Inferior parietal cortex (tissue), 1 donor: ENCODE results near the gene VAT1.
"Not testable (repeated sequence)": the region's sequence is repeated elsewhere in the genome, so short reads cannot be mapped to it uniquely, and the experiment has no call there.

Experiments
- DNase-seq: peaks from one replicate; pipeline ENCODE4 v3.0.0-alpha.2; 2016; ENCODE audit errors: extremely low spot score

Gene VAT1

DNA sequence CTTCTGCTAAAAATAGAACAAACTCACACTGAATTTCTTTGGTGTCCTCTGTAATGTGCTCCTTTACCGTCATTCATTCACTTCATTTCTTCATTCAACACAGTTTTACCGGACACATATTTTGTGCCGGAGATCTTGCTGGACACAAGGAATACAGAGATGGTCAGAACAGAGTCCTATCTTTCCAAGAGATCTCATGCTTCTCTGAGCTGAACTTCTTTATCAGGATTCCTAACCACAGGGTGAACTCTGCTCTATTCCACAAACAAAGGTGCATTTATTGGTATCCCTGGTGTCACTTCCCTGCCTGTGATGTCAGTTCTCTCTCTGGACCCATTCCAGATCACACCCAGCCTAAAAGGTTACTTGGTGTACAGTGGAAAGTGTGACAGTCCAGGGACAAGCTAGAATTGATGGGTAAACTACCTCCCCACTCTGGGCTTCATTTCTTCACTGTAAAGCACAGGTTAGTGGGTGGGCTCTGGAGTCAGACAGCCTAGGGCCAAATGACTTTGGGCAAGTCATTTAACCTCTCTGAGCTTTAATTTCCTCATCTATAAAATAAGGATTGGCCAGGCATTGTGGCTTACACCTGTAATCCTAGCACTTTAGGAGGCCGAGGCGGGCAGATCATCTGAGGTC is 11.4 kb downstream of the VAT1 start:
- DNase-seq, result no peak

DNA sequence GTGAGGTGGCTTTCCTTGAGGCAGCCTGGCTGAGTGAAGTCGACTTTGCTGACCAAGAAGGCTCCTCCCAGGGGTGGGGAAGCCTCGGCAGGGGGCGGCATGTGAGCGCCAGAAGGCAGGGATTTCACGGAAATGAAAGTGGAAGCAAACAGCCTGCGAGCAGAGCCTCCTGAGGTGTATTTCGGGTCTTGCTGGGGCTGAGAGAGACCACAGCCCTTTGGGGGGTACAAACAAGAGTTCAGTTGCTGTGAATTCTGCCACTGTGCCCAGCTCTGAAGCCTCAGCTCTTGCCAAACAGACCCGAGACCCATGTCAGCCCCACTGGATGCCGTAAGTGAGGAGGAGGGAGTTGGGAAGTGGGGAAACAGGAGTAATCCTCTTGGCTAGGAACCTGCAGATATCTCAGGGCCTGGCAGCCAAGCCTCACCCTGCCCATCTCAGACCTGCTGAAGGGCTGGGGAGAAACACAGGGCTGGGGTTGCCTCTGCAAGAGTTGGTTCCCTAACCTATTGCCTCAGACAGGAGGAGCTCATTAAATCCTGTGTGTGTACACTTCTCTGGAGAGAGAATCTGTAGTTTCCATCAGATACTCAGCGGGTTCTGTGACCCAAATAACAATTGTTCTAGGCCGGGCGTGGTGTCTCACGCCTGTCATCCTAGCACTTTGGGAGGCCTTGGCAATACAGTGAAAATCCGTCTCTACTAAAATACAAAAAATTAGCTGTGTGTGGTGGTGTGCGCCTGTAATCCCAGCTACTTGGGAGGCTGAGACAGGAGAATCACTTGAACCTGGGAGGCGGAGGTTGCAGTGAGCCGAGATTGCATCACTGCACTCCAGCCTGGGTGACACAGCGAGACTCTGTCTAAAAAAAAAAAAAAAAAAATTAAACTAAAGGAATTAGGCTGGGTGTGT is 15.3 kb downstream of the VAT1 start, which contains the start of gene IFI35:
Gene IFI35 (plus strand): TSS at position 146 of the 913 bp plus-strand sequence. CDS start 164 bp downstream, at position 310.
- DNase-seq, result peak; percentile 68

DNA sequence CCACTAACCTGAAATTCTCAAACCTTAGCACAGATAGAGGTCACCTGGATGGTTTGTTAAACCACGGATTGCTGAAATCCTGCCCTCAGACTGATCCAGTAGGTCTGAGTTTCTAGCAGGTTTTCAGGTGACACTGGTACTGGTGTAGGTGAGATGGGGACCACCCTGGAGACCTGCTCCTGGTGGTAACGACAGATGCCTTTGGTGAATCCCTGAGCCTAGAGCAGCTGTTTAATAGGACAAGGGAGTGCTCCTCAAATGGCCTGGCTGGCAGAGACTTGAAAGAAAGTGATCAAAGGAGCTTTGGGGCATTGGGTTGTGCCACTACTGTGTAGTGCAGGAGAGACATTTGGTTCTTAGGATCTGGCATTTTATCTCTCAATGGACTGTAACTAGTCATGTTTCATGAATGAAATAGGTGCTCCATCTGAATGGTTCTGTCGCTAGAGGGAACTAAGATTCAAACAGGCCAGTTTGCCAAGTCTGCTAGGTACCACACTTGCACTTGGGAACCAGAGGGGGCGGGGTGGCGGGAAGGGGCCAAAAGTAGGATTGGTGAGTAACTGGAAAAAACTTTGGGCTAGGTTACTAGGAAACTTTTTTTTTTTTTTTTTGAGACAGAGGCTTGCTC is 18.5 kb downstream of the VAT1 start:
- DNase-seq, result no peak

DNA sequence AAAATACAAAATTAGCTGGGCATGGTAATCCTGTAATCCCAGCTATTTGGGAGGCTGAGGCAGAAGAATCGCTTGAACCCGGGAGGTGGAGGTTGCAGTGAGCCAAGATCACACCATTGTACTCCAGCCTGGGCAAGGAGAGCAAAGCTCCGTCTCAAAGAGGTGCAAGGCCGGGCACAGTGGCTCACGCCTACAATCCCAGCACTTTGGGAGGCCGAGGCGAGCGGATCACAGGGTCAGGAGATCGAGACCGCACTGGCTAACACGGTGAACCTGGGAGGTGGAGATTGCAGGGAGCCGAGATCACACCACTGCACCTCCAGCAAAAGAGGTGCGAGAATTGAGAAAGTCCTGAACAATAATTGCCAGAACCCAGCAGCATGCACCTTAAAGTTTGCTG is 21.3 kb downstream of the VAT1 start:
- DNase-seq, result not testable (repeated sequence)

DNA sequence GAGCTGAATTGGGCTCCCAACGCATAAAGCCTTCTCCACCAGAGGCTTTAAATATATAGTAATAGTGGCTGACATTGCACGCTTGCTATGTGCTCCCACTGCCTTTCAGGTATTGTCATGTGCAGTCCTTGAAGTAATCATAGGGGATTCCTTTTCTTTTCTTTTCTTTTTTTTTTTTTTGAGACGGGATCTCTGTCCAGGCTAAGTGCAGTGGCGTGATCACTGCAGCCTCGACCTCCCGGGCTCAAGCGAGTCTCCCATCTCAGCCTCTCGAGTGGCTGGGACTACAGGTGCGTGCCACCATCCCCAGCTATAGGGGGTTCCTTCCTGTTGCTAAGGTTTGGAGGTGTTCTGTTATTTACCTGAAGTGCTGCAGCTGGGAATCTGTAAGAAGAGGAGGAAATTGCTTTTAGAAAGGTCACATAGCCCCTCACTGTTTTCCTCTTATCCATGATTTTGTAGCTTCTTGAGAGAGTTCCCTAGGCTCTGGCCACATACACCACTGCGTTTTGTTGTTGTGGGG is 23.1 kb downstream of the VAT1 start:
- no peak for DNase-seq

DNA sequence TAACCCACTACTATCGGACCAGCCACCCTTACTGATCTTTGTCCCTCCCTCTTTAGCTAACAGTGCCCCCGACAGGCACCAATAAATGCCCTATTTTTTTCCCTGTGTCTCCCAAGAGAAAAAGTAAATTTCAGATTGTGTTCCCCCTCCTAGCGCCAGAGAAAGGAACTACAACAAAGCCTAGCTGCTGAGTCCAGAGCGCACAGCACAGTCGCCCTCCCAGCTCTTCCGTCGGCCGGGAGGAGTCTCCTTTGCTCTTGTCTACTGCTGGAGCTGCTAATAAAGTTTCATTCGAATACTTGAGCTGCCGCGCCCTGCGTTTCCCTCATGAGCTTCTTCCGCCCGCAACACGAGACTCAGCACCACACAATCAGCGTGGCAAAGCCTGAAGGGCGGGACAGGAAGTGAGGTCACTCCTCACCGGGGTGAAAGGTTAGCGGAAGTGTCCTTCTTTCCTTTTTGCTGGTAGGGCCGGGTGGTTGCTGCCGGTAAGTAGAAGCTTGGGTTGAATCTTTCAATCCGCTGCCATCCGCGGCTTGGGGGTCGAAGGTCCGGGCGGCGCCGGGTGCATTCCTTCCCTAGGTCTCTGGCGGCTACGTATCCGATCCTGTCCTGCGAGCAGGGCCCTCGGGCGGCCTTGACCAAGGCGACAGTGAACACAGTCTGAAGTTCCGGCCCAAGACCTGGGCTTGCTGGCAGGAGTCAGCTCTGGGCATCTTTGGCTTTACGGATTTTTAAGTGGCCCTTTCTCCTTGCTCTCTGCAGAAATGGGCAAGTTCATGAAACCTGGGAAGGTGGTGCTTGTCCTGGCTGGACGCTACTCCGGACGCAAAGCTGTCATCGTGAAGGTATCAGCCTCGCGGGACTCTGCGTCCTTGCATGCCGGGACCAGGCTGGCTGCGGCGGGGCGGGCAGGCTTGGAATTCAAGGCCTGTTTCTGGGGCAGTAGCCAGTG is 23.9 kb downstream of the VAT1 start, which contains the start of gene RPL27:
Gene RPL27 (plus strand): TSS at position 436 of the 955 bp plus-strand sequence. CDS start 332 bp downstream, at position 768.
- DNase-seq, result peak; percentile 100

DNA sequence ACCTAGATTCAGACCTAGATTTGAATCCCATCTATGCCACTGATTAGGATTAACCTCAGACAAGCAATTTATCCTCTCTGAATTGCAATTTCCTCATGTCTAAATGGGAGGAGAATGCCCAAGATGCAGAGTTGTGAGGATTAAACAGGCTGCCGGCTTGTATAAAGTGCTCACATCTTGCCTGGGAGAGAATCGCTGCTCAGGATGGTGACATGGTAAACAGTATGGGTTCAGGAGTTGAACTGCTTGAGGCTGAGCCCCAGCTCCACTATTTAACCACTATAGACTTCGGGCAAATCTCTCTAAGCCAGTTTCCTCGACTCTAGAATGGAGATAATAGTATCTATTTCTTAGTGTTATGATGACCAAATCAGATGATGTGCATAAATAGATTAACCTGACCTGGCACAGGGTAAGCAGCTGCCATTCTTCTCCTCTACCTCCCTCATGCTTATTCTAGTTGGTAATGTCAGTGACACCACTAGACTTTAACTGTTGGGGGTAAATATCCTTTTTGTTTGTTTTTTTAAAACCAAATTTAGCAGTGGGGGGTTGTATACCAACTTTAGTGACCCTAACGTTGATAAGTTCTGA is 24.7 kb downstream of the VAT1 start:
- no peak for DNase-seq

DNA sequence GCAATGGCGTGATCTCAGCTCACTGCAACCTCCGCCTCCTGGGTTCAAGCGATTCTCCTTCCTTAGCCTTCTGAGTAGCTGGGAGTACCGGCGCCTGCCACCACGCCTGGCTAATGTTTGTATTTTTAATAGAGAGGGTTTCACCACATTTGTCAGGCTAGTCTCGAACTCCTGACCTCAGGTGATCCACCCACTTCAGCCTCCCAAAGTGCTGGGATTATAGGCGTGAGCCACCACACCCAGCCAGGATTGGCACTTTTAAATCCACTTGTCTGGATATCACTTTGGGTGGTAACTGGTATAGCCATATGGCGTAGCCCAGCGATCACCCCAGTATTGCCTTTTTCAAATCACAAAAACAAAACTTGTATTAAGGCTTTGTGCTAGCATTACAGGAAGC is 28.3 kb downstream of the VAT1 start:
- not testable (repeated sequence) for DNase-seq

DNA sequence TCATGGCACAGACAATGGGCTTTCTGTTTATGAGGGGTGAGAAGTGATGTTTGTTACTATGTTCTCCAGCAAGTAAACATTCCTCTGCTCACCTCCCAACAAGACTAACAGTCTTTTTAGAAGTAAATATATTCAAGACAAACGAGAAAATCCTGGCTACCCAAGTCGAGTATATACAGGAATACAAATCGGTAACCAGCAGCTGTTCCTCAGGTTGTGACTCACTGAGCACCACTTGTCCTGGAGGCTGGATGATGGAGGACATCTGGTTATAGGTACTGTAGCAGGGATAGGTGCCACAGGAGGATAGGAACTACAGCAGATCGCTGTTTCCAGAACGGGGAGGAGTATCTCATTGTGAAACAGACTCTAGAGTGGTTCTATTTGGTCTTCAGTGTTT is 29.3 kb downstream of the VAT1 start:
- DNase-seq, result no peak

DNA sequence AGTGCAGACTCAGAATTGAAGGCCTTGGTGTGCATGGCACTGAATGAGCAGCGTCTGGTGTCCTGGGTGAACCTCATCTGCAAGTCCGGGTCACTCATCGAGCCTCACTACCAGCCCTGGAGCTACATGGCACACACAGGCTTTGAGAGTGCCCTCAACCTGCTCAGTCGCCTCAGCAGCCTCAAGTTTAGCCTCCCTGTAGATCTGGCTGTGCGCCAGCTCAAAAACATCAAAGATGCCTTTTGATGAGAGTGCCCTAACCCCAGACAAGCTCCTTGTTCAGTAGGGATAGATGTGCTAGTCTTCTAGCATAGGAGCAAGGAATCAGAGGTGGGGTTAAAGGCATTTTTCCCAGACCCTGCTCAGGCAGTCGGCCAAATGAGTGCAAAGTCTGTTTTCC is 30.7 kb downstream of the VAT1 start:
- no peak for DNase-seq

DNA sequence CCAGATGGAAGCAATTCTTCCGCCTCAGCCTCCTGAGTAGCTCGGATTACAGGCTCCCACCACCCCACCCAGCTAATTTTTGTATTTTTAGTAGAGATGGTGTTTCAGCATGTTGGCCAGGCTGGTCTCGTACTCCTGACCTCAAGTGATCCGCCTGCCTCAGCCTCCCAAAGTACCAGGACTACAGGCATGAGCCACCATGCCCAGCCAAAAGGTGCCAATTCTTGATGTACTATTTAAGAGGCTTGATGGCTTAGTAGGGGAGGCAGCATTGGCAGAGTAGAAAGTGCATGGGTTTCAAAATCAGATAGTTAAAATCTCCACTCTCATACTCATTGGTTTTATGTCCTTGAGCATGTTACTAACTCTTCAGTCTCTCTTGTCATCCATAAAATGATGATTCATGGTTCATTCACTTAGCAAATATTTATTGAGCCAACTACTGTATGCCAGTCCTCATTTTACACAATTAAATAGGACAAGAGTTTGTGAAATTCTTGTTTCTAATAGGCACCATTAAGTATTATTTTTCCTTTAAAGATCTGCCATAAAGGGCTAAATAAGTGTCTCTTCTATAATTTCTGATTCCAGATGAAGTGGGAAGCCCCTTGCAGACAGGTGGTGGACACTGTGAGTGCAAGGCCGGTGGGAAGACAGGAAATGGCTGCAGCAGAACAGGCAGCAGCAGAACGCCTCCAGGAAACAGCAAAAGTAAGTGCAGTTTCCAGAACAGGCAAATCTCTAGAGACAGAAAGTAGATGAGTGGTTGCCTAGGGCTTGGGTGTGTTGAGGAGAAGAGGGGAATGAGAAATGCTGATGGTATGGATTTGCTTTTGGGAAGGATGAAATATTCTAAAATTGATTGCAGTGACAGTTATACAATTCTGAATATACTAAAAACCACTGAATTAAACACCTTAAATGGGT is 32.2 kb downstream of the VAT1 start:
- no peak for DNase-seq

DNA sequence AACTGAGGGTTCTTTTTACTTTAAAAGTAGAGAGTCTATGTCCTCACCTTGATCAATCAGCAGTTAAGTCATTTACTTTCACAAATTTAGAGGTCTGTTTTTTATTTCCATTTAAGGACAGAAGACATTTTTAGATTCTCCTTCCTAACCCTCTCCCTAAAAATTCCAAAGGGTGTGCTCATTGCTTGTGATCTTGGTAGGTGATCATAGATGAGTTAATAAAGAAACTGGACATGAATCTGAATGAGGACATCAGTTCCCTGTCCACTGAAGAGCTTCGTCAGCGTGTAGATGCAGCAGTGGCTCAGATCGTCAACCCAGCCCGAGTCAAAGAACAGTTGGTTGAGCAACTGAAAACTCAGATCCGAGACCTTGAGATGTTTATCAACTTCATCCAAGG is 33.0 kb downstream of the VAT1 start:
- peak; percentile 30 for DNase-seq

DNA sequence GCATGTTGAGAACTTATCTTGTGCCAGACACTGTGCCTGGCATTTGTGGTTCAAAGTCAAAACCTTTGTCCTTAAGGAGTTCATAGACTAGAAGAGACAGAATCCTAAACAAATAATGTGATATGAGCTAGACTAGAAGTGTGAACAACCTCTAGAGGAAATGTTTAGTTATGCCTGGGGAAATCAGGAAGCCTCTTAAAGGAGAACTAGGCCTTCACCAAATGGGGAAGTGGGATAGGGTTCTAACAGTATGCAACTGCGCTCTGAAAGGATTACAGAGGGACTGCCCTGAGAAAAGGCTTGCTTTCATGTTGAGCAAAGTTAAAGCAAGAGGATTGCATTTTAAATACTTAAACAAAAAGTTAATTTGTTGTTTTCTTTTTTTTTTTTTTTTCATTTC is 37.0 kb downstream of the VAT1 start:
- no peak for DNase-seq

DNA sequence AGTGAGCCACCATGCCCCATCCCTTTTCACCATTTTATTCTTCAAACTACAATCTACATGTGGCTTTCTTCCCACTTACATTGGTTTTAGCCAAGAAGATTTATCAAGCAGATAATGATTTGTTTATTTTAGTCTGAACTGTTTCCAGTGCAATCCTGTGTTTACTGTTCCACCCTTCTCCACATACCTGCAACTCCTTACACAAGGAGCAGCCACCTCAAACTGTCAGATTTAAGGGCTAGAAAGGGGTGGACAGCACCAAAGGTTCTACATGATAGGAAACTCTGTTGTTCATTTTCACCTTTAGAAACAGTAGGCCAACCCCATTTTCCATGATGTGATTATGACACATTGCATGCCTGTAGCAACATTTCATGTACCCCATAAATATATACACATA is 39.9 kb downstream of the VAT1 start:
- no peak for DNase-seq

DNA sequence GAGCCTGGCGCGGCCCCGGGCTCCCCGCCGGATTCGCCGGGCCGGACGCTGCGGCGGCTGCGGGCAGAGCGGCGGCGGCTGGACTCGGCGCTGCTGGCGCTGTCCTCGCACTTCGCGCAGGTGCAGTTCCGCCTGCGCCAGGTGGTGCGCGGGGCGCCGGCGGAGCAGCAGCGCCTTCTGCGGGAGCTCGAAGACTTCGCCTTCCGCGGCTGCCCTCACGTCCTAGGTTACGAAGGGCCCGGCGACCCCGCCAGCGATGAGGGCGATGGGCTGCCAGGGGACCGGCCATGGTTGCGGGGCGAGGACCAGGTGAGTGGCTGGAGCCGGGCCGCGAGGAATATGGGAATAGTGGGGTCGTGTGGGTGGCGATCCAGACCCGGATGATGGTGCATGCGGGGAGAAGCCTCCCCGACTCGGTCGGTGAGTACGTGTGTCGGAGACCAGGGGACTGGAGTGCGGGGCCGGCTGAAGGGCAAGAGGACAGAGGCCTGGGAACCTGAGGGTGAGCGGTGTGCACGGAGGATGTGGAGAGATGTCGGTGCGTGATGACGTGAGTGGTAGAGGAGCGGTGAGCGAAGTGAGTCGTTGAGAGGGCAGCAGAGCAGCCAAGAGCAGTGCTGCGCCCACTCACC is 41.3 kb downstream of the VAT1 start:
- no peak for DNase-seq

DNA sequence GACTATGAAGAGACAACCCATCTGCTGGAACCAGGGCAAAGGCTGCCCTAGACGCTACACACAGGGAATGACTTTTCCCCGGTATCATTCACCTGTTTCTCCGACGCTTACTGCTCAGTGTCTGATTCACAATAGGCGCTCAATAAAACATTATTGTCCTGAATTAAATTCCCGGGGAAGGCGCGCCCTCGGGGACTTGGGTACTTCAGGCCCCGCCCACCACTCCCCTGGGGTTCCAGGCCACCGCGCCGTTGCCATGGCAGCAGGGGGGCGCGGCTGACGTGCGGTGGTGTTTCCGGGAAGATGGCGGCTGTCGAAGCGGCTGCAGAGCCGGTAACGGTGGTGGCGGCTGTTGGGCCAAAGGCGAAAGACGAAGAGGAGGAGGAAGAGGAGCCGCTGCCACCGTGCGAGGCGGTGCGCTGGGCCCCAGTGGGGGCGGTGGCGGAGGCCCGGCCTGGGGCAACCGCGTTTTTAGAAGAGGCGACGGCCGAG is 41.9 kb downstream of the VAT1 start, which contains the start of gene RUNDC1:
Gene RUNDC1 (plus strand): TSS at position 292 of the 492 bp plus-strand sequence. CDS start 12 bp downstream, at position 304.
- peak; percentile 85 for DNase-seq

DNA sequence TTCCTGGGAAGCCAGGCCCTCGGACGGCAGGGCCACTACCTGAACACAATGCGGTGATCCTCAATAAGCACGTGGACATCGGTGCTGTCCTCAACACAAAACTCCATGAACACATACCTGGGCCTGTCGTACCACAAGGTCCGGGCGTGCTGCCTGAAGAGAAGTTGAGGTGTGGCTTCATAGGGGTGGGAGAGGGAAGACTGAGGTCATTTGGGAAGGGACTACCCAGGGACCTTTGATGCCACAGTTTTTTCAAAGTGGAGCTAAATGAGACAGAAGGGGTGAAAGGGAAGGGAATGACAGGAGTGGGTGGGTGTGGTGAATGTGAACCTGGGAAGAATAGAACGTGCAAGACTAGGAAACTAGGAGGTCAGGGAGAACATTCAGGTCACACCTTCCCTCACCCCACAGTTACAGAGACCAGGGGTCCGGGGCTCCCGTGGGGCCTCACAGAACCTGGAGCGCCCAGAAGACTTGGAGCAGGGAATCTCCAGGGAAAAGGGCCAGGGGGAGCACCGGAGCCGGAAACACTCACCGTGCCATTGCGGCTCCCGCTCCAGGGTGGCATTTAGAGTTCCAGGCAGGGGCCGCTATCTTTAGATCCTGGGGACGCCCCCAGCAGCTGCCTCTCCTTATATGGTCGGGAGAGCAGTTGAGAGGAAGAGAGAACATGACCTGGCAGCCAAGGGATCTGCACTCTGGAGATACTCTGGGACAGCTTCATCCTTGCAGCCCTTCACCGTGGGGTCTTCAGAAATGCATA is 42.5 kb downstream of the VAT1 start, which contains the start of gene PTGES3L:
Gene PTGES3L (minus strand): TSS at position 570 of the 763 bp plus-strand sequence. CDS start 27 bp downstream, at position 543.
- DNase-seq, result no peak

DNA sequence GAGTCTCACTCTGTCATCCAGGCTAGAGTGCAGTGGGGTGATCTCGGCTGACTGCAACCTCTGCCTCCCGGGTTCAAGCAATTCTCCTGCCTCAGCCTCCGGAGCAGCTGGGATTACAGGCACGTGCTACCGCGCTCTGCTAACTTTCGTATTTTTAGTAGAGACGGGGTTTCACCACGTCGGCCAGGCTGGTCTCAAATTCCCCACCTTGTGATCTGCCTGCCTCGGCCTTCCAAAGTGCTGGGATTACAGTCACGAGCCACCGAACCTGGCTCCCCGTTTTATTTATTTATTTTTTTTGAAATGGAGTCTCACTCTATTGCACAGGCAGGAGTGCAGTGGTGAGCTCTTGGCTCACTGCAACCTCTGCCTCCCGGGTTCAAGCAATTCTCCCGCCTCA is 46.5 kb downstream of the VAT1 start:
- not testable (repeated sequence) for DNase-seq
